HG02884 (cell line): Measurements from ENCODE around the gene HOXC5.

Experiments used
- ATAC-seq: cut with Tn5 transposase; IDR thresholded peaks from one replicate; pipeline ENCODE4 v1.9.1; 2021; ENCODE audit warnings: mild to moderate bottlenecking, moderate library complexity; ENCODE audit not compliant: unreplicated experiment

Gene HOXC5

GRCh38 chr12:54019091-54019811, 13.6 kb upstream of the HOXC5 start:
- no peak for ATAC-seq

- no peak for ATAC-seq
These were observed 12.8 kb upstream of the HOXC5 start for GRCh38 chr12:54019924-54020590.

GRCh38 chr12:54020591-54021405, 12.1 kb upstream of the HOXC5 start:
- no peak for ATAC-seq

- ATAC-seq: no peak
These were observed 11.3 kb upstream of the HOXC5 start for GRCh38 chr12:54021432-54022013.

GRCh38 chr12:54022960-54023884, 9.6 kb upstream of the HOXC5 start:
- no peak for ATAC-seq

GRCh38 chr12:54024127-54024526, 8.7 kb upstream of the HOXC5 start:
- ATAC-seq: no peak

- no peak for ATAC-seq
These were observed 8.1 kb upstream of the HOXC5 start for GRCh38 chr12:54024581-54025305.

- no peak for ATAC-seq
These were observed 7.1 kb upstream of the HOXC5 start for GRCh38 chr12:54025499-54026405.

GRCh38 chr12:54026640-54027441, 6.0 kb upstream of the HOXC5 start:
- ATAC-seq: no peak

GRCh38 chr12:54027442-54027786, 5.4 kb upstream of the HOXC5 start:
- ATAC-seq: no peak

GRCh38 chr12:54028314-54029201, 4.3 kb upstream of the HOXC5 start, which contains the start of gene HOXC6:
HOXC6 (plus strand) TSS chr12:54028440; CDS start chr12:54028522, 82 bp downstream.
- ATAC-seq: no peak

GRCh38 chr12:54029529-54030441, 3.1 kb upstream of the HOXC5 start:
- no peak for ATAC-seq

GRCh38 chr12:54030442-54030801, 2.4 kb upstream of the HOXC5 start:
- no peak for ATAC-seq

GRCh38 chr12:54030889-54031471, 1.9 kb upstream of the HOXC5 start:
- ATAC-seq: no peak

- no peak for ATAC-seq
These were observed 1.4 kb upstream of the HOXC5 start for GRCh38 chr12:54031480-54031879.
